Activated CD4-positive, alpha-beta T cell treated with anti-CD3 and anti-CD28 coated beads, Interleukin-2, amount 50 U/mL, for 16 hours (primary cell): Measurements from ENCODE around the gene KLHL36.

Experiments
- DNase-seq: peaks from one replicate; pipeline ENCODE4 v3.0.0-alpha.2; 2020

Gene KLHL36

GRCh38 chr16:84648595-84649510 is 542 bp downstream of the KLHL36 start:
- DNase-seq, result peak; percentile 19

- no peak for DNase-seq
Measured at GRCh38 chr16:84649511-84649861, 1.2 kb downstream of the KLHL36 start.

GRCh38 chr16:84650062-84650991 is 2.0 kb downstream of the KLHL36 start:
- no peak for DNase-seq

GRCh38 chr16:84652566-84652965 is 4.3 kb downstream of the KLHL36 start:
- no peak for DNase-seq

- no peak for DNase-seq
Measured at GRCh38 chr16:84654238-84654637, 5.9 kb downstream of the KLHL36 start.

- no peak for DNase-seq
Measured at GRCh38 chr16:84654998-84655397, 6.7 kb downstream of the KLHL36 start.

- DNase-seq, result no peak
Measured at GRCh38 chr16:84656649-84657048, 8.3 kb downstream of the KLHL36 start.

GRCh38 chr16:84657229-84657837 is 9.0 kb downstream of the KLHL36 start:
- no peak for DNase-seq

GRCh38 chr16:84658690-84659089 is 10.4 kb downstream of the KLHL36 start:
- no peak for DNase-seq

GRCh38 chr16:84659656-84660300 is 11.5 kb downstream of the KLHL36 start:
- no peak for DNase-seq

- no peak for DNase-seq
Measured at GRCh38 chr16:84660973-84661372, 12.7 kb downstream of the KLHL36 start.

- DNase-seq, result no peak
Measured at GRCh38 chr16:84661418-84662060, 13.2 kb downstream of the KLHL36 start.

- no peak for DNase-seq
Measured at GRCh38 chr16:84662471-84662870, 14.2 kb downstream of the KLHL36 start.

- no peak for DNase-seq
Measured at GRCh38 chr16:84663433-84664101, 15.3 kb downstream of the KLHL36 start.

GRCh38 chr16:84665359-84665758 is 17.0 kb downstream of the KLHL36 start:
- DNase-seq, result no peak

- DNase-seq, result no peak
Measured at GRCh38 chr16:84665843-84666242, 17.5 kb downstream of the KLHL36 start.

- DNase-seq, result no peak
Measured at GRCh38 chr16:84667600-84668309, 19.4 kb downstream of the KLHL36 start.

GRCh38 chr16:84670063-84670462 is 21.8 kb downstream of the KLHL36 start:
- no peak for DNase-seq

- DNase-seq, result peak; percentile 80
Measured at GRCh38 chr16:84672276-84673202, 24.2 kb downstream of the KLHL36 start.

GRCh38 chr16:84673203-84673535 is 24.9 kb downstream of the KLHL36 start:
- no peak for DNase-seq
